ENCODE measurements around the gene RNLS. TPM values are rescaled to one million over a fixed set of nuclear protein-coding genes. Genes with fewer than 3 reads are reported as not detected.

Gene RNLS
- total RNA-seq, 3 donors from 2014 or later (not counting 1 experiment from before 2014, with no cell fraction given): 4.0 to 6.8 (median 4.4) TPM

- Mint-ChIP-seq H3K27me3 (ENCODE audit: low read depth in 2 of 2) (no peaks in the 10 kb centered on the region), H3K9me3 (no peaks in the 10 kb centered on the region), H3K4me3 (no peak overlapping the region), H3K36me3 (no peaks in the 10 kb centered on the region), H3K4me1 (no peaks in the 10 kb centered on the region), H3K27ac (no peak overlapping the region)
- H3K36me3 ChIP-seq (ENCODE audit: control insufficient read depth, insufficient read depth, low read length): no peaks in the 10 kb centered on the region
- no peaks in the 10 kb centered on the region for H3K4me1 ChIP-seq (ENCODE audit: control insufficient read depth, insufficient read depth, low read length)
- TF ChIP-seq CTCF (IDR thresholded peaks at IDR 0.05): no peak
- no peak for DNase-seq
- no peaks in the 10 kb centered on the region for H3K9me3 ChIP-seq (ENCODE audit: control insufficient read depth, insufficient read depth, low read length)
- intact Hi-C loops (cut with micrococcal nuclease): no loop called here
- H3K4me3 ChIP-seq (ENCODE audit: low read length): no peak overlapping the region
- no peaks in the 10 kb centered on the region for H3K27me3 ChIP-seq (ENCODE audit: control insufficient read depth, insufficient read depth, low read length)
- 36% methylated on average over 1 of the region's 3 CpGs for WGBS (ENCODE audit: insufficient coverage)
- ATAC-seq: no peak
- no peak overlapping the region for H3K27ac ChIP-seq (ENCODE audit: low read length)
Measured at GRCh38 chr10:88332503-88333247, 250.4 kb downstream of the RNLS start.

GRCh38 chr10:88330174-88330573 lies 252.9 kb downstream of the RNLS start:
- H3K4me1 Mint-ChIP-seq: no peaks in the 10 kb centered on the region
- H3K27me3 Mint-ChIP-seq (ENCODE audit: low read depth in 2 of 2): no peaks in the 10 kb centered on the region
- H3K36me3 ChIP-seq (ENCODE audit: control insufficient read depth, insufficient read depth, low read length): no peaks in the 10 kb centered on the region
- peaks cover 0 to 3% of the 10 kb centered on the region in 2 donors for H3K9me3 Mint-ChIP-seq
- WGBS (ENCODE audit: insufficient coverage): no CpG with 5 or more reads among the region's 1 CpG
- no peak overlapping the region for H3K4me3 ChIP-seq (ENCODE audit: low read length)
- intact Hi-C loops (cut with micrococcal nuclease): no loop called here
- no peak for ATAC-seq
- no peak overlapping the region for H3K27ac Mint-ChIP-seq
- no peak overlapping the region for H3K4me3 Mint-ChIP-seq
- no peaks in the 10 kb centered on the region for H3K9me3 ChIP-seq (ENCODE audit: control insufficient read depth, insufficient read depth, low read length)
- no peak for DNase-seq
- H3K27me3 ChIP-seq (ENCODE audit: control insufficient read depth, insufficient read depth, low read length): no peaks in the 10 kb centered on the region
- no peak for TF ChIP-seq CTCF (IDR thresholded peaks at IDR 0.05)
- no peaks in the 10 kb centered on the region for H3K4me1 ChIP-seq (ENCODE audit: control insufficient read depth, insufficient read depth, low read length)
- H3K27ac ChIP-seq (ENCODE audit: low read length): no peak overlapping the region
- H3K36me3 Mint-ChIP-seq: no peaks in the 10 kb centered on the region

DNA sequence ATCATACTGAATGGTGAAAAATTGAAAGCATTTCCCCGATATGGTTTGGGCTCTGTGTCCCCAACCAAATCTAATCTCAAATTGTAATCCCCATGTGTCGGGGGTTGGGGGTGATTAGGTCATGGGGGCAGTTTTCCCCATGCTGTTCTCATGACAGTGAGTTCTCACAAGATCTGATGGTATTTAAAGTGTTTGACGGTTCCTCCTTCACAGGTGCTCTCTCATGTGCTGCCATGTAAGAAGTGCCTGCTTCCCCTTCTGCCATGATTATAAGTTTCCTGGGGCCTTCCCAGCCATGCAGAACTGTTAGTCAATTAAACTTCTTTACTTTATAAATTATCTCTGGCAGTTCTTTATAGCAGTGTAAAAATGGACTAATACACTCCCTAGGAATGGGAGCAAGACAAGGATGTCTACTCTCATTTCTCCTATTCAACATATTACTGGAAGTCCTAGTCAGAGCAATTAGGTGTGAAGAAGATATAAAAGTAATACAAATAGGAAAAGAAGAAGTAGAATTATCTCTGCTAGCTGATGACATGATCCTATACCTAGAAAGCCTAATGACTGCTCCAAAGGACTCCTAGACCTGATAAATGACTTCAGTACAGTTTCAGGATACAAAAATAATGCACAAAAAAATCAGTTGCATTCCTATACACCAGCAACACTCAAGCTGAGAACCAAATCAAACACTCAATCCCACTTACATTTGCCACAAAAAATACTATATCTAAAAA lies 260.6 kb downstream of the RNLS start:
- H3K27me3 Mint-ChIP-seq (ENCODE audit: low read depth in 2 of 2): peaks cover 0 to 8% of the 10 kb centered on the region in 2 donors
- peaks cover 22% of the 10 kb centered on the region for H3K36me3 Mint-ChIP-seq
- Histone ChIP-seq H3K27me3 (ENCODE audit: control insufficient read depth, insufficient read depth, low read length) (no peaks in the 10 kb centered on the region), H3K27ac (ENCODE audit: low read length) (peak overlapping the region; percentile 33), H3K4me1 (ENCODE audit: control insufficient read depth, insufficient read depth, low read length) (no peaks in the 10 kb centered on the region), H3K4me3 (ENCODE audit: low read length) (no peak overlapping the region), H3K36me3 (ENCODE audit: control insufficient read depth, insufficient read depth, low read length) (no peaks in the 10 kb centered on the region), H3K9me3 (ENCODE audit: control insufficient read depth, insufficient read depth, low read length) (peaks cover 6% of the 10 kb centered on the region)
- DNase-seq (no peak), ATAC-seq (no peak)
- H3K9me3 Mint-ChIP-seq: peaks cover 8 to 13% of the 10 kb centered on the region in 2 donors
- no peak overlapping the region for H3K4me3 Mint-ChIP-seq
- no peak for TF ChIP-seq CTCF (IDR thresholded peaks at IDR 0.05)
- WGBS (ENCODE audit: insufficient coverage): 84% methylated on average over 2 of the region's 3 CpGs
- no peaks in the 10 kb centered on the region for H3K4me1 Mint-ChIP-seq
- no peak overlapping the region for H3K27ac Mint-ChIP-seq
- intact Hi-C loops (cut with micrococcal nuclease): no loop called here
